GM18511 (cell line): ENCODE measurements around the gene AWAT2.

Source experiments
- ATAC-seq: cut with Tn5 transposase; IDR thresholded peaks from one replicate; pipeline ENCODE4 v1.9.1; 2021; ENCODE audit warnings: mild to moderate bottlenecking, moderate library complexity; ENCODE audit not compliant: unreplicated experiment

Gene AWAT2

DNA sequence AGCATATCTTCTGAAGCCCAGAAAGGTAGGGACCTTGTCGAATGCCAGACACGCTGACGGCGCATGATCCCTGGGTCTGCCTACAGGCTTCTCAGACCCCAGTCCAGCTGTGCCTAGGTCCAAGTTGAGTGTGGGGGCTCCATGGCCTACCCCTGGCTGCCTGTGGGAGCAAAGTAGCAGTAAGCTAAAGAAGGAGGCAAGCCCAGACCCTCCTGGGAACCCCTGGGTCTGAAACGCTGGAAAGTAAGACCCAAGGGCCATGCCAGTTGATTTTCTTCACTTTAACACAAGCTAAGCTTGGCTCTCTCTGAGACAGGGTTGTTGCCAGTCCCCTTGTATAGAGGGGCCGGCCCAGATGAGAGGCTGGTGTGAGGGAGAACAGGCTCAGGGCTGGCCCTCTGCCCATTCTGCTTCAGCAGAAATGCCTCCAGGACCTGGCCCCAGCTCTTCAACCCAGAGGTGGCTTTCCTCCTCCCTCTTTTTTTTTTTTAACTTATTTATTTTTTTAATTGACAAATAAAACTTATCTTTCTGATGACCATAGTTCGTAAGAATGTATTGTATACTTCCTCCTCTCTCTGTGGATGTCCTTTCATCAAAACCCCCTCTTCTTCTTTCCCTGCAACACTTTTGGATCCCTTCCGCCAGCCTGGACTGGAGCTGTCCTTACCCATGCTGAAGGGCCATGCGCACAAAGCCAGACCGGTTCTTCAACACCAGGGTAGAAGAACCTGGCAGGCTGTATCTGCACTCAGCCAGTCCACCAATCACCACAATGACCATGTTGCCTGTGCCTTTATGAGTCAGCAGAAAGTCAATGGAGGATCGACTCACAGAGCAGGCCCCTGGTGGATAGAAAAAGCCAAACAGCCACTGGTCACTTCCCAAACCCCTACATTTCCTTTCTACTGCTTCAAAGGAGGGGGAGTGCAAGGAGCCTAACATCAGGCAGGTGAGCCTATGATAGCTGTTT lies 7.1 kb downstream of the AWAT2 start:
- no peak for ATAC-seq

- no peak for ATAC-seq
Observed at GRCh38 chrX:70041993-70042392, 7.7 kb downstream of the AWAT2 start.

GRCh38 chrX:70039758-70040157 lies 10.0 kb downstream of the AWAT2 start:
- ATAC-seq = no peak

GRCh38 chrX:70038951-70039350 lies 10.8 kb downstream of the AWAT2 start:
- ATAC-seq = no peak

- no peak for ATAC-seq
Observed at GRCh38 chrX:70038515-70038914, 11.2 kb downstream of the AWAT2 start.

DNA sequence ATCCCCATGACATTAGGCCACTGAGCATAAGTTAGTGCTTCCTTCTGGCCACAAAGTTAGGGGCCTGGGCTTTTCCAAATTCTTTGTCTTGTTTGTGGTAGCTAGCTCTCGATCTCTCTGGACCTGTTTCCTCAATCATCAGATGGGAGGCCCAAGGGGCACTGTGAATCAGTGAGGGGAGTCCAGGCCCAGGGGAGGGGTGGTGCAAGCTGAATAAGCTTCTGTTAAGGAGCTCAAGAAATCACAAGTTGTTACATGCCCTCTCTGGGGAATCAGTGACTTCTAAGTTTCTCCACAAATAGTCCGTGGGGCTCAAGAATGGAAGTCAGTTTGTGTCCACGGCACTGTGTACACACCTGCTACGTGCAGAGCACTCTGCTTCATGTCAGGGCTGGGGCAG lies 15.1 kb downstream of the AWAT2 start:
- ATAC-seq = no peak

- ATAC-seq = peak; percentile 76
Observed at GRCh38 chrX:70033348-70034051, 16.2 kb downstream of the AWAT2 start.

GRCh38 chrX:70032792-70033191 lies 16.9 kb downstream of the AWAT2 start:
- no peak for ATAC-seq

DNA sequence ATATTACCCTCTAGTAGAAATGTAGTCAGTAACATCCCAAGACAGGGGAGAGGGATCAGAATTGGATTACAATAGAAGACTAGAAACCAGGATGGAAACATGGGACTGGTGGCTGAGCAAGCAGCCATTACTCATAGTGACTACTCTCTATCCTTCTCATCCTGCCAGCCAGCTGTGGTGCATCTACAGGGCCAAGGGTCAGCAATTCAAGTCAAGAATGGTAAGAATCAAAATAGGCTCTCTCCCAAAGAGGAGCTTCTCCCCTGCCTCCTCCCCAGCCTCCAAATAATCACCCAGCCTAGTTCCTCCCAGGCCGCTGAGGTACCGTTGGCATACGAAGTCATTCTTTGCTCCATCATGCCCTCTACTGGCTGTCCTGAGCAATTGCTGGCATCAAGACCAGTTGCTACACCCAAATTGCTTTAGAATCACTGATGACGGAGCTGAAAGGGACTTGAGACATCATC lies 19.4 kb downstream of the AWAT2 start:
- peak; percentile 75 for ATAC-seq

GRCh38 chrX:70029863-70030262 lies 19.9 kb downstream of the AWAT2 start:
- no peak for ATAC-seq

DNA sequence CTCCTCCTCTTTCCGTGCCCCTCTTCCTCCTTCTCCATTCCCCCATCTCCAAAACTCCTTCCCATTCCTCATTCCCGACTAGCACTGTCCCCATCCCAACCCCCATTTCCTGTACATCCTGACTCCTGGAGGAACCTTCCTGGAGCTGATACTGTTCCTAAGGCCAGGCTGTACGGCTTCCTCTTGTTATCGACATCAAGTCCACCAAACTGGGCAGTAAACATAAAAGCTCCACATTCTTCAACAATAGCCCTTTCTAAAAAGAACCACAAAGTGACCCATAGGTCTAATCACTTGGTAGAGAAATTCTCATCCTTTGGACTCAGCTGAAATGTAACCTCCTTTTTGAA lies 22.9 kb downstream of the AWAT2 start:
- ATAC-seq = no peak

- ATAC-seq = no peak
Observed at GRCh38 chrX:70026112-70026850, 23.5 kb downstream of the AWAT2 start.

DNA sequence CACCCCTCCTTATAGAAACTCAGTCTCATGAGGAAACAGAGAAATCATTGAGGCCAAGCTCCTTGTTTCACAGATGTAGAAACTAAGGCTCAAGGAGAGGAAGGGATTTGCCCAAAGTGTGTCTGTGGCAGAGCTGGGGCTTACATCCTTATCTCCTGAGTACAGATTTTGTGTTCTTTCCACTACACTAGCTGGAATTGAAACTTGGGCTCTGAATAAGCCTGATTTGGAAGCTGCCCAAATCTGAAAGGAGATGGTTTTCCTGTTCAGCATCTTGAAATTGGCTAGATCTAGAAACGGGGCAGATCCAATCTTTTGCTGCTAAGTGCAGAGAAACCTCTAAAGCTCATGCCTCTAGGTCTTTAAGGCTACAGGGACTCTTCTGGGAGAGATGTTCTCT lies 24.3 kb downstream of the AWAT2 start:
- no peak for ATAC-seq

DNA sequence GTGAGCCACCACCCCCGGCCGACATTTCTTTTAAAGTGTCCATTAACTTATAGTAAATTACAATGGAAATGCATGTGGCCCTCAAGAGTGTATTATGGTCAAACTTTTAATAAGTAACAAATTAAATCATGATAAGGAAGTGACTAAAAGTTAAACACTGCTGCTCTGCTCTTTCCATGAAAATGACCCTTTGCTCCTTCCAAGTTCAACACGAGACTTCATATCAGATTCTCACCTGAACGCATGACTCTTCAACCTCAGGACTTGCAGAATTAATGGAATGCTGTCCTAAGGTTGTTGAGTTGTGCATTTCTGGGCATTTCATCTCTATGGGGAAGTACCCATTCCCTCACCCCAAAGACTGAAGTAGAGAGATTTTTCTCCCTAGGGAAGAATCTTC lies 27.1 kb downstream of the AWAT2 start:
- ATAC-seq = no peak

GRCh38 chrX:70016513-70016912 lies 33.2 kb downstream of the AWAT2 start:
- no peak for ATAC-seq

GRCh38 chrX:70013466-70014381 lies 36.0 kb downstream of the AWAT2 start:
- no peak for ATAC-seq

DNA sequence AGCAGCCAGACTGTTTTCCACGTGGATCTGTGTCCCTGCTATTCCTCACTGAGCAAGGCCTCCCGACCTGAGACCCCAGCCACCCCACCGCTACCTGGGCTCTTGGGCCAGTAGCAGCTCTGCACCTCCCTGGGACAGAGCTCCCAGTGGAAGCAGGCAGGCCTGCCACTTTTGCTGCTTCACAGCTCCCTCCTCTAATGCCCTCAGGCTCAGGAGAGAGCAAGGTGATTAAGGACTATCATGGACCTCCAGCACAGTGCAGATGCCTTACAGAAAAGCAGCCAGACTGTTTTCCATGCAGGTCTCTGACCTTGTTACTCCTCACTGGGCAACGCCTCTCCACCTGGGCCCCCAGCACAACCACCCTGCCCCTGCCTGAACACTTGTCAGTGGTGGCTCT lies 37.0 kb downstream of the AWAT2 start:
- no peak for ATAC-seq

DNA sequence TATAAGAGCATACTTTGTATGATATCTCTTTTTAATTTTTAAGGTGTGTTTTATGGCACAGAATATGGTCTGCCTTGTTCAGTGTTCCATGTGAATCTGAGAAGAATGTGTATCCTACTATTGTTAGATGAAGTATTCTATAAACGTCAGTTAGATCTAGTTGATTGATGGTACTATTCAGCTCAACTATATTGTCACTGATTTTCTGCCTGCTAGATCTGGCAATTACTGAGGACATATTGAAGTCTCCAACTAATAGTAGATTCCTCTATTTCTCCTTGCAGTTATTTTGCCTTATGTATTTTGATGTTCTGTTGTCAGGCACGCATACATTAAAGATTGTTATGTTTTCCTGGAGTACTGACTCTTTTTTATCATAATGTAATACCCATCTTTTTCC lies 39.8 kb downstream of the AWAT2 start:
- no peak for ATAC-seq

DNA sequence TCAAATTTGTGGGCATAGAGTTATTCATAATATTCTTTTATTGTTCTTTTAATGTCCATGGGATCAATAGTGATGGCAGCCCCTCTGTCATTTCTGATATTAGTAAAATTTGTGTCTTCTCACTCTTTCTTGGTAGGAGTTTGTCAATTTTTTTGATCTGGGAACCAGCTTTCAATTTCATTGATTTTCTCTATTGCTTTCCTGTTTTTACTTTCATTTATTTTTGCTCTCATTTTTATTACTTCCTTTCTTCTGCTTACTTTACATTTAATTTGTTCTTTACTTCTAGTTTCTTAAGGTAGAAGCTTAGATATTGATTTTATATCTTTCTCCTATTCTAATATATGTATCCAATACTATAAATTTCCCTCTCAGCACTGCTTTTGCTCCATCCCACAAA lies 40.7 kb downstream of the AWAT2 start:
- ATAC-seq = no peak

GRCh38 chrX:70007946-70008345 lies 41.8 kb downstream of the AWAT2 start:
- no peak for ATAC-seq
